HG03196 (cell line): ENCODE data around the gene DAAM2.

Experiments used
- ATAC-seq: cut with Tn5 transposase; IDR thresholded peaks from one replicate; pipeline ENCODE4 v1.9.1; 2021; ENCODE audit not compliant: unreplicated experiment

The DAAM2 gene

DNA sequence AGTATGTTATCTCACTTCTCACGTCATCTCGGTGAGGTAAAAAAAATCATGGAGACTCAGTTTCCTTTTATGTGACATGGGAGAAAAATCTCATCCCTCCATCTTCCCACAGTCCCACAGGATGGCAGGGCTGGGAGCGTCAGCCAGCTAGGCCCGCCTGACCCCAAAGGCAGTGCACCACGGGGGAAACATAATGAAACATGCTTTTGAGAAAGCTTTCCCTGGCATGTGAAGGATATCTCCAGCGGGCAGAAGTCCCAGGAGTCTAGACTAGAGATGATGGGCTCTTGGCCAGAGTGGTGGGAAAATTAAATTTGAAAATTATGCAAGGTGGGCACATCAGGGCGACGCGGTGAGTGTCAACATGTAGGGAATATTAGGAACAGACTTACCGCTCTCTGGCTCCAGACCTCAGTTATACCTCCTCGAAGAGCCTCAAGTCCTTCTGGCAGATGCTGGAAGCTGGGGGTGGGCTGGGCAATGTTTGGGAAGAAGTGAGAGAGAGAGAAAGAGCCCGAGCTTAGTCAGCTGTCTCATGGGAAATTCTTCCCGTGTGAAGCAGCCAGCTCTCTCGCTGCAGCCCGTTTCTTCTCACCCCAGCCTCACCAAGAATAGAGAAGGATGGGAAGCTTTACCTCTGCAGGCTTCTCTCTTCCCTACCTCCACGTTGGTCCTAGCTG is 89.8 kb downstream of the DAAM2 start:
- ATAC-seq, result no peak

DNA sequence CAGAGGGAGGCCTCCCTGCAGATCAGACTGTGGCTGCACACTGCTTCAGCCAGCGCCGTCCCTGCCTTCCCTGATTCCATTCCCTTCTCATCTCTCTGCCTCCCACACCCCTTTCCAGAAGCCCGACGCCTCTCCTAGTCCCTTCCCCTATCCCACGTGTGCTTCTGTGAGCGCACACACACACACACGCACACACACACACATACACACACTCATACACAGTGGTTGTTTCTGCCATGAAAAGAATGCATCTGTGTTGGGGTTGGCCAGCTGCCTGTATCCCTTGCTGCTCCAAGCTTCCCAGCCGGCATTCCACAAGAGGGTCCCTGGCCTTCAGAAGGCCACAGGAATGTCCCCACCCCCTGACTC is 90.3 kb downstream of the DAAM2 start:
- ATAC-seq, result no peak

DNA sequence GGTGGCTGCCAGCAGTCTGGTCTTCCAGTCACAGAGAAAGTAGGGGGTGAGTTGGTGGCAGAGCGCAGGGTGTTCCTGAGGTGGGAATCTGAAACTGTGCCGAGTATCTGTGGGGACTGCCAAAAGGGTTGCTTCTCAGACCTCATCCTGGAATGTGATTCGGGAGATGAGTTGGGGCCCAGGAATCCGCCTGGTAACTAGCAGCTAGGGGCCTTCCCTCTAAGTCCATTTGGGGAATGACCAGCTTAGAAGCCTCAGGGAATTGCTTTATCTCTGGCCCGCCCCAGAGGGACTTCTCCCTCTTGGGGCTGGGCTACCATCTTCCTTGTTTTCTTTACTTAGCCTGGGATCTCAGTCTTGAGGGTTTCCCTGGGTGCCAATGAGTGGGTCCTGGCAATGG is 92.5 kb downstream of the DAAM2 start:
- no peak for ATAC-seq

DNA sequence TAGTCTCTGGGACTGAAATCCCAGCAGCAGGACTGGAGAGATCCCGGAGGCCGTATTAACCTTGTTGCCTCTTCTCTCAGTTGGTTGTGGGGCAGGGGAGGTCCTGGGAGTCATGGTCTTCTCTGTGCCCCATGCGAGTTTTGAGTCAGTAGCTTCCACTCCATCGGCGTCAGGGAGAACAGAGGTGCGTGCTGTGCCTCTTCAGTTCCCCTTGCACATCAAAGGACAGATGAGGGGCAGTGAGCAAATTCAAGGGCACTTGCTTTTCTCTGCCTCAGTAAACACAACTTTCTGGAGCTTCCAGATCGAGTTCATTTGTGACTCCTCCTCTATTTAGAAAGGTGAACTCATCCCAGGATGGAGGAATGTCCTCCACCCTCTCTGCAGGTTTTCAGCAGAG is 93.5 kb downstream of the DAAM2 start:
- no peak for ATAC-seq

DNA sequence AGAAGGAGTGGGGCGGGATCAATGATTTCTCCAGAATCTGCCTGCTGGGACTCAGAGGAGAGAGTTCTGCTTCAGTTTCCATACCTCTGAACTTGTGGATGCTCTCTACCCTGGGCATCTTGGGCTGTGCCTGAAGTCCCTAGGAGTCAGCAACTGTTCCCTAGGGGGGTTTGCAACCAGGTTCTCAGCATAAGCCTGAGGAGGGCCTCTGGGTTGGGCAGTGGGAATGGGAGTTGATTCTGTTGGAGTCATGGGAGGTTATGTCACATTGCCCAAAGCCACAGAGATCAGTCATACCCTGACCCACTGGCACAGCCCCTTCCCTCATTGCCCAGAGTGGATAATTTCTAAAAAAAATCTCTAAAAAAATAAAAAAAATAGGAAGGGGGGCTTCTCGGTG is 94.7 kb downstream of the DAAM2 start:
- no peak for ATAC-seq

DNA sequence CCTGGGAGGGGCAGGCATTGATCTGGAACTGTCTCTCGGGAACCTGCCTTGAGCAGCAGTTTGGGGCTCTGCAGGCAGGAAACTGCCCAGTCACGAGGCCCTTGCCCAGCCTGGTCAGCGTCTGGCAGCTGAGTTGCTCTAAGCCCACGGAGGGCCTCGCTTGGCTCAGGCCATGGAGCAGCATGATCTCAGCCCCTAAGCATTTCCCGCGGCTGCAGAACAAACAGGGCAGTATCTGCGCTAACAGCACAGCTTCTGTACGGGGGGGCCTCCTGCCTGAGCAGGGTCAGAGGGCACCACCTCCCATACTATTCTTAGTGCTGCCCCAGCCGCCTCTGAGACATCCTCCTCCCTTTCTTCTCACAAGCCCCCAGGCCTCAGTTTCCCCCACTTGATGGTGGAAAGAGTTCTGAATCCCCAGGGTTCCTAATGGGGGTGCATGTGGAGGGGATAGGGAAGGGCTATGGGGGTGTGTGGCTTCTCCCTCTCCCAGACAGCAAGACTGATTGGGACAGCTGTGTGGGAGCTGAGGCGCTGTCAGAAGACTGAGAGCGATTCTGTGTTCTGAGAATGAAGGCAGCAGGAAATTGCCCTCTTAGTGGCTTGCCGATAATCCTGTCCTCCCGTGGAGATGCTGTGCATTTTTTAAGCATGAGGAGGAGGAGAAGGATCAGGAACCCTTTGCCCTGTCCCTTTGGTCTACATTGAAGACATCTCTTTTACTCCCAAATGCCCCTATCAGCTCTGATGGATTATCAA is 95.7 kb downstream of the DAAM2 start:
- ATAC-seq, result no peak

DNA sequence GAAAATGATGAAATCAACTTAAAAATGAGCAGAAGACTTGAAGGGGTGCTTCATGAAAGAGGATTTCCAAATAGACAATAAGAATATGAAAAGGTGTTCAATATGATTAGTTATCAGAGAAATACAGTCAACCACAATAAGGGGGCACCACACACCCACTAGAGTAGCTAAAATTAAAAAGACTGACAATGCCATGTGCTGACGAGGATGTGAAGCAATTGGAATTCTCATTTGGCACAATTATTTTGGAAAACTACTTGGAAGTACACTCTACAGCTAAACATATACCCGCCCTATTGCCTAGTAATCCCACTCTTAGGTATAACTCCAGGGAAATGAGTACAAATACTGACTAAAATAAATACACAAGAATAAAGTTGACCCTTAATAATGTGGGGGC is 97.1 kb downstream of the DAAM2 start:
- no peak for ATAC-seq

DNA sequence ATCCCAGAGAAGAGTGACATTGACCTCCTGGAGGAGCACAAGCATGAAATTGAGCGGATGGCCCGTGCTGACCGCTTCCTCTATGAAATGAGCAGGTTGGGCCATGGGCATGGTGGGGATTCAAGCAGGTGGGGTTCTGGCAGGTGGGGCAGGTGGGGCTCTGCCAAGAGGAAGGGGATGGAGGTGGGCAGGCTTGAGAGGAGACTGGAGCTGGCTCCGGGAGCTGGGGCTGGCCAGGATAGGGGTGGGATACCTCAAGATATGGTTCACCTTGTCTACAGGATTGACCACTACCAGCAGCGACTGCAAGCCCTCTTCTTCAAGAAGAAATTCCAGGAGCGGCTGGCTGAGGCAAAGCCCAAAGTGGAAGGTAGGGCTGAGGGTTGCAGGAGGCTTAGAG is 99.2 kb downstream of the DAAM2 start:
- ATAC-seq, result no peak

DNA sequence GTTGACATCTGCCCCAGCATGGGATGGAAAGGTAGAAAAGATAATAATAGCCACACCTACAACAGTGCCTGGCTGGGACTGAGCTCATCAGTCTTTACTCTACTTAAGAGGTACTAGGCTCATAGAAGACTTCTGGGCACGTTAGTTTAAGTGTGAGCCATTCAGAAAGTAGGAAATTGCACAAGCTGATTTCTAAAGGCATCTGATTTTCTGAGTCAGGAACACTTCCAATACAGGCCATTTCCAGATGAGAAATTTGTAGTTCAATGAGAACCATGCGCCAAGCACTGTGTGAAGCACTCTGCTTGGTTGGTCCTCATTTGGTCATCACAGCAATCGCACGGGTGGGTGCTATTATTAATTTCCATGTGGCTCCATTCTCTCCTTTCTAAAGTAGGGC is 99.8 kb downstream of the DAAM2 start:
- ATAC-seq, result no peak

DNA sequence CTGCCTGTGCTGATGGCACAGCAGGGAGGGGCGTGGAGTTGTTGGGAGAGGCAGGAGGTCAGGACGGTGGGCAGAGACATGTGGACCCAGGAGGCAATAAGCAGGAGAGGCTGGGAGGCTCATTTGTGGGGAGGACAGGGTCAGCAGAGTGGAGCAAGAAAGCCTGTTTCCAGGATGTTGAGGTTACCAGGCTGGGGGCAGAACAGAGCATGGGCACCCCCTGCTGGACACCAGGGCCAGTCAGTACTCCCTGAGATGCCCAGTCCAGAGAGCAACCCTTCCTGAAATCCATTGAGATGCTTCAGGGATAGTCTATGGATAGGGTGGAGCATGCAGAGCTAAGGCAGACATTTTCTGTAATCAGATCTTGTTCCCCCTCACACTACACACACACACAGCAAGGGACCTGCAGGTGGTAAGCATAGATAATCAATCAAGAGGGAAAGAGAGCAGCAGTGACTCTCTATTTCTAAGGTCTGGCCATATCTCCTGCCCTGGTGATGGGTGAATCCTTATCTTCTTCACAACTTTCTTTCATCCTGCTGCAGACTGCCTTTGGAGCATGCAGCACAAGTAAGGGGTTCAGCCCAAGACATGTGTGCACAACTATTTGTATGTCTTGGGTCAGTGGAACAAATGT is 100.4 kb downstream of the DAAM2 start:
- no peak for ATAC-seq

DNA sequence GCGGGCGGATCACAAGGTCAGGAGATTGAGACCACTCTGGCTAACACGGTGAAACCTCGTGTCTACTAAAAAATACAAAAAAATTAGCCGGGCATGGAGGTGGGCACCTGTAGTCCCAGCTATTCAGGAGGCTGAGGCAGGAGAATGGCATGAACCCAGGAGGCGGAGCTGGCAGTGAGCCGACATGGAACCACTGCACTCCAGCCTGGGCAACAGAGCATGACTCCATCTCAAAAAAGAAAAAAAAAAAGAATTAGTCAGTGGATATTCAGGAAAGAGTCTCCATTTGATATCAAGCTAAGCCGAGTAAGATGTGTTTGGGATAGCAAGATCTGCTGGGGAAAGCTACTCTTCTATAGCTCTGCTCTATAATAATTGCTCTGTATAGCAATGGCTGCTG is 101.1 kb downstream of the DAAM2 start:
- no peak for ATAC-seq

DNA sequence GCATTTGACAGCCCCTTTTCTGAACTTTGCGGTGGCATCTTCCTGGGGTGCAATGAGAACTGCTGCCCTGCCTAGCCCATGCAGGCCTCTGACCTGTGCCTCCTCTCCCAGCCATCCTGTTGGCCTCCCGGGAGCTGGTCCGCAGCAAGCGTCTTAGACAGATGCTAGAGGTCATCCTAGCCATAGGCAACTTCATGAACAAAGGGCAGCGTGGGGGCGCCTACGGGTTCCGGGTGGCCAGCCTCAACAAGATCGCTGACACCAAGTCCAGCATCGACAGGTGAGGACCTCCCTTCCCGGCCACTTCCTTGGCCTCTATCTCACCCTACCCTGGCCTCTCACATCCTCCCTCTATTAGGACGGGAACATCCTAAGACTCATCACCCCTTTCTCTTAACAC is 104.5 kb downstream of the DAAM2 start:
- no peak for ATAC-seq

DNA sequence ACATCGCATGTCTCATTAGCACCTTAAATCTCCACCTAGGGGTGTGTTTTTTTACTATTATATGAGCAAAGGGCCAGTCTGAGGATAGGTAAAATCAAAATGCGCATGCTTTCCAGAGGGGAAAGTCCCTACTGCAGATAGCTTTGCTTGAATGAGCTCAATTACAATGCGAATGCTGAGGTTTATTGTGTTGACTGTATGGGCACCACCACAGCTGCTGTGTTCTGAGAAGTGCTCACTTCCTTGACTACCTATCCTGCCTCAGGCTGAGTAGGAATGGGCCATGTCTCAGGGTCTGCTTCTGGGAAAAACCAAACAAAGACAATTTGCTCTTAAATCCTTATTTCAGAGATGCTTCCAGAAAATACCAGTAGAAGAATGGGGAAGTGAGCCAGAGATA is 105.5 kb downstream of the DAAM2 start:
- no peak for ATAC-seq

DNA sequence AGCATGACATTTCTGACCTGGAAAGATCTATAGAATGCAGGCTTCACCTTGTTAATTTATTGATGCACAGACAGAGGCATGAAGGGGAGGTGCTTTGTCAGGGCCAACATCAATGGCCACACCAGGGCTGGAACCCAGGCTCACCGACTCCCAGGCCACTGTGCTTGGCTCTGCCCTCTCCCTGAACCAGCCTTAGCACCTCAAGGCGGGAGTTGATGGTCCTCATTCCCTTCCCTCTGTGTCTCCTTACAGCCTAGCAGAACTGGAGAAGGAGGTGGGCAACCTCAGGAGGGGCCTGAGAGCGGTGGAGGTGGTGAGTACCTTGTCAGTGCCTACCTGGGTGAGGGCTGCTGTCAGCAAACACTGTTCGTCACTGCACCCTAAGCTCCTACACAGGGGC is 106.4 kb downstream of the DAAM2 start:
- no peak for ATAC-seq

DNA sequence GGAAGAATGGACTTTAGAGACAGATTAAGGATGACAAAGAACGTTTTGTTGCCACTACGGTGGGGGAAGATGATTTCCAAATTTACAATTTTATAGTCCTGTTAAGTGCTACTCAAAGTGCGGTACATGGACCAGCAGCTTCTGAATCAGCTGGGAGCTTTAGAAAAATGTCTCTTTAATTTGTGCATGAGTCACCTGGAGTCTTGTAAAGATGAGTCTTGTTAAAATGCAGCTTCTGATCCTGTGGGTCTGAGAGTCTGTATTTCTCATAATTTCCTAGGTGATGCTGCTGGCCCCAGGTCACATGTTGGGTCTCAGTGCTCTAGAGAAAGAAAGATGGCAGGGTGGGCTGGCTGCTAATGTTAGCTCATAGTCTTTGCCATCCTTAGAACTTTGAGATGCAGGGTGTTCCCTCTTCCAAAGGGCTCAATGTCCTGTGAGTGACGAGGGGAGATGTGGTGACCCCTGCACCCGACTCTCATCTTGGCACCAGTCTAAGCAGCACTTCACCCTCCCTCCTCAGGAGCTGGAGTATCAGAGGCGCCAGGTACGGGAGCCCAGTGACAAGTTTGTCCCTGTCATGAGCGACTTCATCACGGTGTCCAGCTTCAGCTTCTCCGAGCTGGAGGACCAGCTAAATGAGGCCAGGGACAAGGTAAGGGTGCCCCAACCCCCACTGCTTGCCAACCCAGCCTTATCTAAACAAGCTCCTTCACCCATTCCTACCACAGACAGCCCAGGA is 107.5 kb downstream of the DAAM2 start:
- no peak for ATAC-seq

DNA sequence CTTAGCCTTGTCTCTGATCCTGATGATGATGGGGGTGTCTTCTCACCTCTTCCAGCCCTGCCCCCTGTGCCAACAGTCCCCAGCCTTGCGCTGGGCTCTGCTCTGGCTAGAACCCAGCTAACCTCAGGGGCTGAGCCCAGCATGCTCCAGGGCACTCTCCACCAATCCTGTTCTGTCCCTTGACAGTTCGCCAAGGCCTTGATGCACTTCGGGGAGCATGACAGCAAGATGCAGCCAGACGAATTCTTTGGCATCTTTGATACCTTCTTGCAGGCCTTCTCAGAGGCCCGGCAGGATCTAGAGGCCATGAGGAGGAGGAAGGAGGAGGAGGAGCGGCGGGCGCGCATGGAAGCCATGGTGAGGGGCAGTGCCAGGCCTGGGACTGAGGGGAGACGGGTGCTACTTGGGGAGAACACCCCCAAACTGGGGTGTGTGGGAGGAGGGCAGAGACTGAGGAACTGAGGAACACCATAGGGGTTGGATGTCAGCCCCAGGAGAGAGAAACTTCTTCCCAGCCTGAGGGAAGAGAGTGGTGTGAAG is 109.0 kb downstream of the DAAM2 start:
- ATAC-seq, result no peak

DNA sequence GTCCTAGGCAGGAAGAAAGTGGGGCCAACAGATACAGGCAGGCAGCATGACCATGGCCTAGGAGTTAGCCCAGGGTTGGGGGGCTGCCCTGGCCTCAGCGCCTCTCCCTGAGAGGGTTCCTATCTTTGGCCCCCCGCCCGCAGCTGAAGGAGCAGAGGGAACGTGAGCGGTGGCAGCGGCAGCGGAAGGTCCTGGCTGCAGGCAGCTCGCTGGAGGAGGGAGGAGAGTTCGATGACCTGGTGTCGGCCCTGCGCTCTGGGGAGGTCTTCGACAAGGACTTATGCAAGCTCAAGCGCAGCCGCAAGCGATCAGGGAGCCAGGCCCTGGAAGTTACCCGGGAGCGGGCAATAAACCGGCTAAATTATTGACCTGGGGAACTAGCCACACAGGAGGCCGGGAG is 109.5 kb downstream of the DAAM2 start:
- no peak for ATAC-seq

DNA sequence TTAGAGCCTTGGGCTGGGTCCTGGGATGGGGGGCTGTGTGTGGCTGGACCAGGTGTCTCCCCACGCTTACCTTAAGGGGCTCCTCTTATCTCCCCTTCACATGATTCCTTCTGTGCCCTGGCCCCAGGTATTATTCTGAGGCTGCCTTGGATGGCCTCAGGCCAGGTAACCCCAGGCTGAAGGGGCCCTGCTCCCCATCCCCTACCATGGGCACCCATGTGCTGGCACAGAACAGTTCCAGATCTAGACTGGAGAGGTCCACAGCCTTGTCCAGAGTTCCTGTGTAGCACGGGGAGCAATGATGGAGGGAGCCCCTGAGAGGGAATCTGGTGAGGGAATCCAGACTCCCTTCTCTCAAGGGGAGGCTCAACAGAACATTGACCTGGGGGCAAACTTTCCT is 110.0 kb downstream of the DAAM2 start:
- ATAC-seq, result no peak

DNA sequence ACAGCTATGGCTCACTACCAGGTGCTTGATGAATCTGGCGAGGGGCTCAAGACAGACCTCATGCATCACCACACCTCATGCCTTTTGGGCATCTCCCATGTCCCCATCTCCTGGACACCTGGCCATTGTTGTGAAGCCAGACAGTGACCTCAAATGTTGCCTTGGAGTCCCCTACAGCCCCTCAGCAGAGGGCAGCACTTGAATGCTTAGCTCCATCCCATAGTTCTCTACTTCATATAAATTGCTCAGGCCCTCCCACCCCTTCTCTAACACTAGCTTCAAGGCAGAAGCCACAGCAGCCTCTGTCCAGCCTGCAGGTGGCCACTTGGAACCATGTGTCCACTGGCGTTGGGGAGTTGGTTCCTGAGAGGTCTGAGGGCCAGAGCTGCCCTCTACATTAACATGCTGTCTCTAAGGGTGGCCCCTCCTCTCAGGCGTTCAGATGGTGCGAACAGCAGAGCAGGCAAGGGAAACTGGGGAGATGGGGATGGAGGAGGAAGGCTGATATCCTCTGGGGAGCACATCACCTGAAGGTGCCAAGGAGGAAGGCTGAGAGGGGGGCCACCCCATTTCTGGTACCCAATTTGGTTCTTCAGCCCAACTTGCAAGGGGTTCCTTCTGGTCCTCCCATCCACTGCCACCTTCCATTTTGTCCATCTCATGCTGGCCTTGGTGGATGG is 110.8 kb downstream of the DAAM2 start:
- no peak for ATAC-seq

DNA sequence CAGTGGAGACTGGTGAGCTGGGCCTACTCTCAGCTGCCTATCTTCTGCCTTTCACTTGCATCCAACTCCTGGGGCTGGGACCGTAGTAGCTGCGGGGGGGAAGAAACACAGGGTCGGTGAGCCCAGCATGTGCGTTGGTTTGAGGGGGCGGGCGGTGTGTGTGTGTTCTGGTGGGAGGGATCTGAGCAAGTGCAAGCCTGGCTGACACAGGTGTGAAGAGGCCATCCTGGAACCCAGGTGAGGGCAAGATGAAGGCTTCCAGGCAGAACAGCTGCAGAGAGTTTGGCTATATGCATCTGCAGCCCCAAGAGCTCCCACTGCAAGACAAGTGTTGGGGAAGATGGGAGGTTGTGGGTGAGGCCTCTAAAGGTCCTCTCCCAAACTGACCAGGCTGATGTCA is 111.5 kb downstream of the DAAM2 start:
- ATAC-seq, result no peak
